G401 (cell line): Measurements from ENCODE around the gene KDM4B. TPM values are rescaled to one million over a fixed set of nuclear protein-coding genes. Genes with fewer than 3 reads are reported as not detected.

Source experiments
- DNase-seq: peaks from one replicate; pipeline ENCODE4 v3.0.0-alpha.2; 2015; ENCODE audit warnings: low spot score
- in situ Hi-C: cut with HindIII; loops from 2 replicates; pipeline ENCODE4 v1.10.0; 2016; ENCODE audit warnings: low sequenced_read_pairs, mixed read lengths
- total RNA-seq: library from RNA; depleted of rRNA; stranded (reverse); fragments of >200 nt; shearing (Covaris generic); gene quantifications from 2 replicates; pipeline ENCODE4 v1.2.3, GENCODE V29; 2014

The KDM4B gene
- total RNA-seq, 1 experiment from 2014 or later = 19.3 TPM

DNA sequence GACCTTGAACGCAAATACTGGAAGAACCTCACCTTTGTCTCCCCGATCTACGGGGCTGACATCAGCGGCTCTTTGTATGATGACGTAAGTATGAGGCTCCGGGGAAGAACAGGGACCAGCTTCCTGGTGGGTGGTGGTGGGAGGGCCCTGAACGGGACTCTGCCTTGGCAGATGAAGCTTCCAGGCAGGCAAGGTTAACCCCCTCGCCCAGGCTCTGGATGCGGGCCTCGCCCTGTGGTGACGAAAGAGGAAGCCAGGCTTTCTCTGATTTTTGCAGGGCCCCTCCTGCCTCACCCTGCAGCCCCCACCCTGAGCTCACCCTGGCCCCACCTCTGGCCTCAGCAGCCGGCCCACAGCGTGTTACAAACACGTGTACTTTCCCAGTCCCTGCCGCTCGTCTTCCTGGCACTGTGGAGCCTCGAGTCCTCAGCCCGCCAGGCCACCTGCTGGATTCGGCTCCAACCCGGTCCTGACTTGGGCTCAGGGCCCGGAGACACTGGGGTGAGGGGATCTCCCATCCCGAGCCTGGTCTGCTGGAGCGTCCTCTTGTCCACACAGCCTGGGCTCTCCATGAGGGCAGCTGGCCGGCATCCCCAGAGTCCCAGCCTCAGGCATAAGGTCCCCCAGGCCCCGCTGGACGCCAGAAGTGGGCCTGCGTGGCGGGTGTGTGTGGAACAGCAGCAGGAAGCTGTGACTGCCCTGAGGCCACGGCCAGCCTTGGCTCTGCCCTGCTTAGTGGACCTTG is 72.4 kb downstream of the KDM4B start:
- DNase-seq = peak; percentile 42
- in situ Hi-C loops = no loop called here

DNA sequence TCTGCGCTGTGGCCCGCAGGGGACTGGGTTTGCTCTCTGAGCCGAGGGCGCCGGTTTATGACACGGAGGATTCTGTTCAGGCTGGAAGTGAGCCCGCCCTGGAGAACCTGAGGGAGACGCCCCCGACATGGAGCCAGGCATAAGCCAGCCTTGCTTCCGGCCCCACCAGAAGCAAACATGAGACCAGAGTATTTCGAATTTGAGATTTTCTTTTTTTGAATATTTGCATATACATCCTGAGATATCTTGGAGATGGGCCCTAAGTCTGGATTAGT is 72.9 kb downstream of the KDM4B start:
- in situ Hi-C loops = no loop called here
- DNase-seq = no peak

DNA sequence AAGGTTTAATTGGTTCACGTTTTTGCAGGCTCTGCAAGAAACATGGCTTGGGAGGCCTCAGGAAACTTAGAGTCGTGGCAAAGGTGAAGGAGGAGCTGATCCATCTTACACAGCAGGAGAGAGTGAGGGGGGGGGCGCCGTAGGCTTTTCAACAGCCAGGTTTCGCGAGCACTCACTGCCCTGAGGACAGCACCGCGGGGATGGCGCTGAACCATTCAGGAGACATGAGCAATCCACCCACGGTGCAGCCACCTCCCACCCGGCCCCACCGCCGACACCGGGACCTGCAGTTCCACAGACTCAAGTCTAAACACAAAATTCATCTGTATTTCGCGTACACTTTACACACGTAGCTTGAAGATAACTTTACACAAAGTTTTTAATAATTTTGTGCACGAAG is 73.6 kb downstream of the KDM4B start:
- DNase-seq = no peak
- in situ Hi-C loops = no loop called here

DNA sequence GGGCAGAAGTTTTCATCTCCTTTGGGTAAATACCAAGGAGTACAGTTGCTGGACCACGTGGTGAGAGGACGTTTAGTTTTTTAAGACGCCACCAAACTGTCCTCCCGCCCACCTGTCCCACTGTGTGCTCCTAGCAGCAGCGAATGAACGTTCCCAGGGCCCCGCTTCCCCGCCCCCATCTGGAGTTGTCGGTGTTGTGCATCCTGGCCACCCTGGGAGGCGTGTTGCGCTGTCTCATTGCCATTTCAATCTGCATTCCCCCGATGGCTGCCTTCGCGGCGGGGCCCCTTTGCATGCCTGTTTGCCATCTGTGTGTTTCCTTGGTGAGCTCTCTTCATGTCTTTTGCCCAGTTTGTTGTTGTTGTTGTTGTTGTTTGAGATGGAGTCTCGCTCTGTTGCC is 76.1 kb downstream of the KDM4B start:
- DNase-seq = no peak
- in situ Hi-C loops = no loop called here

DNA sequence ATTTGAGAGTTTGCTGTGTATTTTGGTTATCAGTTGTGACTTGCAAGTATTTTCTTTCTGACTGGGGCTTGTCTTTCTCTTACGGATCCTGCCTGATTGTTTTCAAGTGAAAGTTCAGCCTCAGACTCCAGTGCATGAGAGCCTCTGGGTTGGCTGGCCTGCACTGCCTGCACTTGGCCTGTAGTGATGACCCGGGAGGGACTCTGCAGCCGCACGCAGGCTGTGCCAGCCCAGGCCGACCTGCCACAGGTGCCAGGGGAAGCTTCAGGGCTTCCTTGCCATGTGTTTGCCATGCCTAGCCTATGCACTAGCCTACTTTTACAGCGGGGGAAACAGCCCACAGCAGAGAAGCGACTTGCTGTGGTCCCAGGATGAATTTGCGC is 77.0 kb downstream of the KDM4B start:
- DNase-seq = peak; percentile 52
- in situ Hi-C loops = no loop called here

DNA sequence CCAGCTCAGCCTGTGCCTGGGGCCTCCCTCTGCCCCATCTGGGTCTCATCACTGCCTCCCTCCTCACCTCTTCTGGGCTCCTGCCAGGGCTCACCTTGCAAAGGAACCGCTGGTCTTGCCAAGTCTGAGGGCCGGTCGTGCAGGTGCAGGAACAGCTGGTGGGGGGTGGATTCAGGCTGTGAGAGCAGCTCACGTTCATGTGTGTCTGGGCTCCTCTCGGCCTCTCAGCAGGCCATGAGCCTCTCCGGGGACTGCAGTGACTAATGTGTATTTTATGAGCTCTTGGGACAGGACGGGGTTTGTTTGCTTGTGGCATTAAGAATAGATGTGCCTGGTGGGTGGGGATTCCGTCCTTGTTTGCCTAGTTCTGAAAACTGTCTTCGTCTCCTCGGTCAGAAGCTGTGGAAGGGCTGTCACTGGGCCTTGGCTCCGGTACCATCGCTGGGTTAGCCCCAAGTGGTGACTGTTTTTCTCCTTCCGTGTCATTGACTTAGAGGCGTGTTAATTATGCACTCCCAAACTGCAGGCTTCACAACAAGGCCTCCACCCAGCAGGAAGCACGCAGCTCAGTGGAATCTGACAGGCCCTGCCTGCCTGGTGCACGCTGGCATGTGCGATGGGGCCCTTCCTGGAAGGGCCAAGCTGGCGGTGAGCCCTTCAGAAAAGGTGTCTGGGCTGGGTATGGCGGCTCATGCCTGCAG is 77.6 kb downstream of the KDM4B start:
- peak; percentile 49 for DNase-seq
- in situ Hi-C loops = no loop called here

DNA sequence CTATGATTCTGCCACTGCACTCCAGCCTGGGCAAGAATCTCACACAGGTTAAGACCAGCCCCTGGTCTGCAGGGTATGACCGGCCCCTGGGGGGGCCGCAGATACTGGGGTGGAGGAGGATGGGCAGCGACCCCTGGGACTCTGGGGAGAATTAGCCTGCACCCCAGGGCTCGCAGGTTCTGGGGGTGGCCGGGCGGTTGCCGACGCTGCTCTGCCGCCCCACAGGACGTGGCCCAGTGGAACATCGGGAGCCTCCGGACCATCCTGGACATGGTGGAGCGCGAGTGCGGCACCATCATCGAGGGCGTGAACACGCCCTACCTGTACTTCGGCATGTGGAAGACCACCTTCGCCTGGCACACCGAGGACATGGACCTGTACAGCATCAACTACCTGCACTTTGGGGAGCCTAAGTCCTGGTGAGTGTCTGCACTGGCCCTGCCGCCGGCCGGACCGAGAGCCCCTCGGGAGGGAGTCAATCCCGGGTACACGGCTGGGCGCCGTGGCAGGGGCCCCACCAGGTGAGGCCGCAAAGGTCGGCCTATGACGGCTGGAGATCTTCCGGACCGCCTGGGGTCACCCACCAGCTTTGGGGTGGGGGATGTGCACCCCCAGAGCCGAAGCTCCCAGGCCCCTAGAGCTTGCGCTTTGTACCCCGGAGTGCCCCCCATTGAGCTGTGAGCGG is 78.5 kb downstream of the KDM4B start:
- in situ Hi-C loops = no loop called here
- DNase-seq = no peak

DNA sequence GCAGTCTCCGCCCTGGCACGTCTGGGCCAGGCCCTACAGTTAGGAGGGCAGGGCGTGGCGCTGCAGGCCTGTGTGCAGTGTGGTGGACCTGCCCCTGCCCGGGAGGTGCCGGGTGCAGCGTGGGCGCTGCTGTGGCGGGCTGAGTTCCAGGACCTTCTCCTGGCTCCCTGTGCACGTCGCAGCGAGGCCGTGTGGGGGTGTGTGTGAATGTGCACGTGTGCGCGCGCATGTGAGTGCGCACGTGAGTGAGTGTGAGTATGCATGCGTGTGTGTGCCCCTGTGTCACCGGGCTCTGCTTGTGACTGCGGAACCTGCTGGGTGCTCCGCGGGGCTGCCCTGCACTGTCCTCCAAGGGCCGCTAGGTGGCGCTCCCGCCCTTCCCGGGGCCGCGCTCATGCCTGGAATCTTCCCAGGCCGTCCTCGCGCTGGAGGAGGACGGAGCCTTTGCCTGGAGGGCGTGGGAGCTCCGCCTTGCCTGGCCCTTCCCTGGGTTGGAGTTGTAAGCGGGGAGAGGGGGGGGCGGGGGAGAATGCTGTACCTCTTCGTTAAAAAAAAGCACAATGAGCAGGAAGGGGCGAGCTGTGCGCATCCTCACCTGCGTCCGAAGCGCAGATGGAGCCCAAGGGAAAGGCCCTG is 79.3 kb downstream of the KDM4B start:
- in situ Hi-C loops = no loop called here
- peak; percentile 79 for DNase-seq

DNA sequence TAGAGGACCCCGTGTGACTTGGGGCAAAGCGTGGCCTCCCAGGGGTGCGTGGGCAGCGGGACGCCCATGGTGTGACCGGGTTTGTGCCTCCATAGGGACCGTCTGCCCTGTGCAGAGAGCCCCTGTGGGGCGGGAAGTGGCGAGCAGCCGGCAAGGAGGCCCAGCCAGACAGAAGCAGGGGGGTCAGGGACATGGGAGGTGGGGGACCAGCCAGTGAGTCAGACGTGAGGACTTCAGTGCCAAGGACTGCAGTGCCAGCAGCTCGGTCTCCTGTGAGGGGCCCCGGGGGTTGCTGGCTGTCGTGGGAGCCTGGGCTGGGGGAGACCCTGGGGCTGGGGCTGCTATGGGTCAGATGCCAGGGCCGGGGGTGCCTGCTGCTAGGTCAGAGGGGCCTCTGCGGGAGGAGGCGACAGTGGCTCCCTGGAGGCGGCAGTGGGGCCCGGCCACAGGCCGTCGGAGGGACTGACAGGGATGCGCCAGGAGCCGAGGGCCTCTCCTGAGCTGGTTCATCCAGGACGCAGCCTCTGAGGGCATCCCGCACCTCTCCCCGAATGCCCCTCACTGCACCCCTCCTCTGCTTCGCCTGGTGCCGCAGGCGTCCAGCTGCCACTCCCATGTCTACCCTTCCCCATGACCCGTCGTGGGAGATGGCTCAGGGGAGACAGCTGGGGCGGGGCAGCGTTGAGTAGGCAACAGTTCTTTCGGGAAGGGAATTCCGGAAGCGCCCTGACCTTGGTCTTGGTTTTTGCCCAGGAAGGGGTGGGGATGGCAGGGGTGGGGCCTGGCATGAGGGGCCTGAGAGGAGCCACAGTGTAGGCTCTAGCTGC is 80.0 kb downstream of the KDM4B start:
- DNase-seq = no peak
- in situ Hi-C loops = no loop called here

DNA sequence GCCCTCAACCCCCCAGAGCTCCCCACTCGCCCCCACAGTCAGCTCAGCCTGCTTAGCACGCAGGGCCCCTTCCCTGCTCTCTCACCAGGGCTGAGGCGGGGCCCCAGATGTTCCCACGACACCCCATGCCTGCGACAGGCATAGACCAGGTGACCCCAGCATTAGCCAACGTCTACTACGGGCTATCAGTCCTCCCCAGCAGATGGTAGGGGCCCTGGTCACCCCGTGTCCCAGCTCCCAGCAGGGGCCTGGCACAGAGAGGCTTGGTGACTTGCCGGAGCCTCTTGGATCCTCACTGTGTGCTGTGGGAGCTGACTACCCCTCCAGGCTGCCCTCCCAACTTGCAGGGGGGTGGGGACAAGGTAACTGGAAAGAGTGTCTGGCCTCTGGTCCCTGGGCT is 80.6 kb downstream of the KDM4B start:
- in situ Hi-C loops = no loop called here
- no peak for DNase-seq

DNA sequence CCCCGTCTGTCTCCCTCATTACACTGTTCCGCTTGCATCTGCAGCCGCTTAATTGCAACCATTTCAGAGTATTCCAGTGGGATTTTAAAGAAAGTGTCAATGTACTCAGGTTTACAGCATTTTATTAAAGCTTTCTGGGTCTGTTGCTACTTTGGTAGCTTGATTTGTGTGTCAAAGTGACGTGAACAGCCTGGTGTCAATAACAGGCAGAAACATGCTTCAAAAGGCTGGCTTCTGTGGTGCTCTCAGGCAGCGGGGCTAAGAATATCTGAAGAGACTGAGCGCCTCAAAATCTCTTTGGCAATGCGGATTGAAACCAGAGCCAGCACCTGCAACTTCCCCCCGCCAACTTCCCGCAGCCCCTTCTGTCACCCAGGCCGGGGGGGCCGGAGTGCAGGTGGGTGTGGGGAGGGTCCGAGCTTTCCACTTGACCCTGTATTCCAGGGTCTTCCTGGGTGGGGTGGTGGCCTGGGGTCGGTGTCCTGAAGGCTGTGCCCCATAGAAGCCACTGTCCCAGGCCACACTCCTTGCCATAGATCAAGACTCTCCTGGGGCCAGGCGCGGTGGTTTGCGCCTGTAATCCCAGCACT is 81.2 kb downstream of the KDM4B start:
- DNase-seq = no peak
- in situ Hi-C loops = no loop called here

DNA sequence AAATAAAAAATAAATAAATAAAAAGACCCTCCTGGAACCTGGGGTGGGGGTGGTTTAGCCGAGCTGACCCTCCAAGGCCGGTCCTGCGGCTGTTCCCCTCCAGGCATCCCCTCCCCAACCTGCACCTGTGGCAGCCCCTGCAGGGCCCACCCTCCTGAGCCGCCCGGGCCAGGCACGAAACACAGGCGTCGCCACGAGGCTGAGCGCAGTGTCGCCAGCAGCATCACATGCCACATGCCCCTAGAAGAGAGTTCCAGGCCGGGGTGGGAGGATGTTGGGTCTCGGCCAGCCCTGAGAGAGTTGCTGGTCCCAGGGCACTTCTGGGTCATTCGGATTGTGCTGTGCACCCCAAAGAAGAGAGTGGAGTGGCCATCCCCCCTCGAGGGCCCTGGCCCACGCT is 82.0 kb downstream of the KDM4B start:
- no peak for DNase-seq
- in situ Hi-C loops = no loop called here

DNA sequence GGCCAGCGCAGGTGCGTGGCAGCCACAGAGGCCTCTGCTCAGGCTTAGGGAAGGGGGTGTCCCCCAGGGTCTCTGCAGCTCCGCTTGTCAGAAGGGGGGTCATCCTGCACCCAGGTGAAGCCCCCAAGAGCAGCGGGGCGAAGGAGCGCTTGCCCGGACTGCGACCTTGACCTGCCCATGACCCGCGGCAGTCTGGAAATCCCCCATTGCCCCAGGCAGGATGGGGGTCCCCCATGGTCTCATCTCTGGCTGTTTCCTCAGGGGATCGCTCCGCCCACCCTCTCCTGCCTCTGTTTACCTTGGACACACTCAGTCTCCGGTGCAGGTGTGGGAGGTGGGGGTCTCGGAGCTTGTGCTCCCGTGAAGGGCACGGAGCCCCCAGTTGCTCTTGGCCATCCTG is 82.7 kb downstream of the KDM4B start:
- no peak for DNase-seq
- in situ Hi-C loops = no loop called here

DNA sequence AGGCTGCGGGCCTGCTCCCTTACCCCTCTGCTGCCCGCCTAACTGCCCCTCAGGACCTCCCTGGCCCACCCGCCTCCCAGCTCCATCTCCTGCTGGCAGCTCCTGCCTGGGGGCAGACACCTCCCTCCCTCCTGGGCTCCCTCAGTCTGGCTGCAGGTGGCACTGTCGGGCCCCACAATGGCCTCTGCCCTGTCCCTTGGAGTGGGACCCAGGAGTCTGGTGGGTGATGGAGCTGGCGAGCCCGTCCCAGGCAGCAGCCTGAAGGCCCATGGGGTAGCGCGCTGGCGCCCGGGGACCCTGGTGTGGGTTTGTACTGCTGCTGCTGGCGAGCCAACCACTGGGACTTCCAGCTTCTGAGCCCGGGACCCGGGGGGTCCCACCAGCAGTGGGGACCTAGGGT is 83.6 kb downstream of the KDM4B start:
- no peak for DNase-seq
- in situ Hi-C loops = no loop called here

DNA sequence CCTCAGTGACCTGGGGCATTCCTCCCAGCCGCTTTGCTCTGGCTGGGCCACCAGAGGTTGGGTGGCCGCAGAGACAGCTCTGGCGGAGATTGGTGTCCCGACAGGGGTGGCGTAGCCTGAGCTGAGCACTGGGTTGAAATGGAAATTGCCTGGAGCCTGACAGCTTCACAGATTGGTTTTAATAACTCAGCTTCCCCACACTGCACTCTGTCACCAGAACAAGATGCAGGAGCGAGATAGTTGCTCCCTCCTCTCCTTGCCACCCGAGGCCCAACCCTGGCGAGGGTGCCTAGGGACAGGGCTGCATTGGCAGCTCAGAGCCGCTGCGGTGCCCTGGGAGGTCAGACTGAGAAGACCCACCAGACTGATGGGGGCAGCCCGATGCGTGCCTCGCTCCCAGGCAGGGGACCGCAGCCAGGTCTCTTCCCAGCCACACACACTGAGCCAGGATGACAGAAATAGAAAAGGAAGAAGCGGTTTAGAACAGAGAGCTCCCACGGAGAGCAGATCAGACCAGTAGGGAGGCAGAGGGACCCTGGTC is 84.1 kb downstream of the KDM4B start:
- in situ Hi-C loops = no loop called here
- no peak for DNase-seq

DNA sequence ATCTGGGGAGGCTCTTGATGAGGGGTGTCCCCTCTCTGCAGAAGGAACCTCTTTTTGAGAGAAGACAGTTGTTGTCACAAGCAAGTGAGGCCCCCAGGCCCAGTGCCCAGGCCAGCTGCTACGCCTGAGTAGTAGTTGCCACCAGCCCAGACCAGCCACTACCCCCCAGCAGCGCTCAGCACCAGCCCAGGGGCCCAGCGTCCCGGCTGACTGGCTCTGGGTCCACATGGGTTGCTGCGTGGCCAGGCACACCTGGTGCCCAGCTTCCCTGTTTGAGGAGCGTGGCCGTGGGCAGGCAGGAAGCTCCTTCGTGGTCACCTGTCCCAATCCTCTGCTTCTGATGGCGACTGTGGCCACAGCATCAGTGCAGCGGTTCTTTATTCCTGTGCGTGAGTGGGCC is 84.7 kb downstream of the KDM4B start:
- in situ Hi-C loops = no loop called here
- DNase-seq = no peak

DNA sequence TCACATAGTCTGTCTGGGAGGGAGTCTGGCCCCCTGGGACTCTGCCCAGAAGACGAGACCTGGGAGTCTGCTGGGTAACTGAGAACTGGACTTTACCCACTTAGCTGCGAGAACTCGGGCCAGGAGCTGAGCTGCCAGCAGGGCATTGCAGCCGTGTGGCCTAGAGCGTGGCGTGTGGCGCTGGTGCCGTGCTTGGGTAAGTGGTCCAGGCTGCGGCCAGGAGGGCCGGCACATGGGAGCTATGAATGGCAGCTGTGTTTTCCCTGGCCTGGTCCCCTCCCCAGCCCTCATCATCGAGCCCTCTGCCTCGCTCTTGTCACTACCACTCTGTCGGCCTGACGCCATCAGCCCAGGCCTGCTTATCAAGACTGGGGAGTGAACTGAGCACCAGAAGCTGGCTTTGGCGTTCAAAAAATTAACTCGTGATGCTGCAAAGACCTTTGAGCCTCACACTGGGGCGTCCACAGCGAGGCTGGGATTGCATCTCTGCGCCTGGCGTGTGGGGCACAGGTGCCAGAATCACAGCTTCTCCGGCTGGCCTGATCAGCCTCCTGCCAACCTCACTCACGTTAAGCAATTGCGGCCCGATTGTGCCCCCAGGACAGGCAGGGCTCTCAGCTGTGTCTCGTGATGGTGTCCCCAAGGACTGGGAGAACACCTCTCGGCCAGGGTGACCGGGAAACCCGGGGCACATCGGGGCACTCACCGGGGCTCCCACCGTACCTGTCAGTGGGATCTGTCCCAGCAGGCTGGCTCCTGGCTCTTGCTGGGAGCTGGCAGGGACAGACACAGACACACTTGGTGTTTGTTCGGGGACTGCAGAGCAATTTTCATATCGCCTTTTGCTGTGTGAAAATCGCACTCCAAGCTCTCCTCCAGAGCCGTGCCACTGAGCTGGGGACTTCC is 85.9 kb downstream of the KDM4B start:
- DNase-seq = peak; percentile 68
- in situ Hi-C loops = no loop called here

DNA sequence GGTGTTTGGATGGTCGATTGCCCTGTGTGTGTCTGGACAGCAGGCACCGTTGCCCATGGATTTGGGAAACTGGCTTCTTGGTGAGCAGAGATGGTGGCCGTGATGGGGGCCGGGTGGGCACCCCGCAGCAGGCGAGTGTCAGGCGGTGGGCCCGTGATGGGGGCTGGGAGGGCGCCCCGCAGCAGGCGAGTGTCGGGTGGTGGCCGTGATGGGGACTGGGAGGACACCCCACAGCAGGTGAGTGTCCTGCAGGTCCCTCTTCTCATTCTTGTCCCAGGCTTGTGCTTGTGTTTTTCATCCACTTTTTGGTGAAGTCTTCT is 86.5 kb downstream of the KDM4B start:
- in situ Hi-C loops = no loop called here
- DNase-seq = no peak
